NCI-H774 (cell line): ENCODE results near the gene PAEP.

Experiments
- DNase-seq: peaks from one replicate; lab custom pipeline; 2025; lab: John Stamatoyannopoulos, UW

Gene PAEP

DNA sequence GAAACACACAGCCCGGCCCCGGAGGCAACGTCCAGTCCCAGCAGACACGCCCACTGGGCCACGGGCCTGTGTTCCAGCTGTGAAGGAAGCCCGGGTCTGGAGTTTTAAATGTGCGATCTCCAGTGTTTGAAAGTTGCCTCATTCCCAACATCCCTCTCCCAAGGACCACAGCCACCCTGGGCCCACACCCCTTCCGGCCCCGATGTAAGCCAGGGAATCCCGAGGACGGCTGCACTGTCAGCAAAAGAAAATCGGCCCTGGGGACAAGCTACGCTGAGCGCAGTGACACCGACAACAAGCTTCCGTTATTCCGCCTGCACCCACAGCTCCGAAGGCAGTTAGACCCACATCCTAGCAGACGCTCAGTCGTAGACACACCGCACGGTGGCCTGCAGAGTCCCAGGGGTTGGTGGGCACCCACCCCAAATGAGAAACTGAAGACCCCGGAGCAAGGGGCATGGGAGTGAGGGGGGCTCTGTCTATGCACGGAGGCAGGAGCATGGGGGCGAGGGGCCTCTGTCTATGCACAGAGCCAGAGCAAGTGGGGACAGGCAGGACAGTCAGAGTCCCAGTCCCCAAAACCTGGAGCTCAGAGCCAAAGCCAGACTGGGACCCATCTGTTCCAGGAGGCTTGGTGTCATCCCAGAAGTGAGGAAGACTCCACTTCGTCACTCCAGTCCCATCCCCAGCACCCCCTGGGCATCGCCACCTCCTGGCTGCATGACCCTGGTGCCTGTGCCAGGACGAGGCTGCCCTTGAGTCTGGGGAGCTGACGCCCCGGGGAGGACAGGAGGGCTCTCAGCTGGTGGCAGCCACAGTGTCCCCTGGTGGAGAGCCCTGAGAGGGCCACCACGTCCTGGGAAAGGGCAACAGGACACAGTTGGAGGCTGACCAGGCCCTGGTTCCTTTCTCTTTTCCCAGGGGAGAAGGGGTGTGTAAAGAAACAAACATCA lies 54.4 kb downstream of the PAEP start:
- no peak for DNase-seq
